NCI-H187 treated with DMSO at 0.1 percent for 48 hours (cell line): ENCODE results near the gene CCSER1.
A peak's percentile ranks its signal among the peaks of the same experiment; 100 is the strongest.
"Not testable (repeated sequence)": the region's sequence is repeated elsewhere in the genome, so short reads cannot be mapped to it uniquely, and the experiment has no call there.

Source experiments
- DNase-seq: peaks from one replicate; lab custom pipeline; 2025; lab: John Stamatoyannopoulos, UW

CCSER1 gene

GRCh38 chr4:90299373-90299772, 172.2 kb downstream of the CCSER1 start:
- no peak for DNase-seq

DNA sequence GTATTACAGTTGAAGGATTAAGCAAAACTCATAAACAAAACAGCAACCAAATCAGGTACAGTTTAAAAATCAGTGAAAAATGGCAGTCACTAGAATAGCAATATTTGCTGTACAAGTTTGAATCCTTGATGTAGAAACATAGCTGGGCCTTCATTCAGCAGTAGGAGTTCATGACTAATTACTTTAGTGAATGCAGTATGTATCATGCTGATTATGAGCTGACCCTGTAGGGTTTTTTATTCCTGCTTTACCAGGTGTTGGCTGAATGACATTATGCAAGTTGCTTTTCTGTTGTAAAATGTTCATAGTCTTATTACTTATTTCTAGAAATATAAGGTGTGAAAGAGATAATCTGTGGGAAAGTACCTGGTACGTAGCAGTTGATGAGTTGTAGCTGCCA, 179.6 kb downstream of the CCSER1 start:
- DNase-seq, result no peak

GRCh38 chr4:90317140-90317539, 189.9 kb downstream of the CCSER1 start:
- DNase-seq, result not testable (repeated sequence)

DNA sequence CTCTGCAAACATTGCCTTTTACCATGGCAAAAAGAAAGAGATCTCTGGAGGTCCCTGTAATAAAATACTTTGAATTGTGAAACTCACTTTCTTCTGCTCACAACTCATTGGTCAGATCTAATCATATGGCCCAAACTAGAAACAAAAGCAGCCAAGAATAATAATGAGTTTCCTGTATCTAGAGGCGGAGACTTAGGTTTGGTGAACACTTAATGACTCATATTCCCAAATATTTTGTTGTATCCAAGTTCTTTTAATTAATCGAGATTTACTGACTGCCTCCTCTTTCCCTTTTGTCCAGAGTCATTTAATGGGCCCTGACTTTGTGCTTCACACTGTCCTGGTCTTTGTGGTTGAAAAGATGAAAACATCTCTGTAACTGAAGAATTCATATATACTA, 190.6 kb downstream of the CCSER1 start:
- no peak for DNase-seq

DNA sequence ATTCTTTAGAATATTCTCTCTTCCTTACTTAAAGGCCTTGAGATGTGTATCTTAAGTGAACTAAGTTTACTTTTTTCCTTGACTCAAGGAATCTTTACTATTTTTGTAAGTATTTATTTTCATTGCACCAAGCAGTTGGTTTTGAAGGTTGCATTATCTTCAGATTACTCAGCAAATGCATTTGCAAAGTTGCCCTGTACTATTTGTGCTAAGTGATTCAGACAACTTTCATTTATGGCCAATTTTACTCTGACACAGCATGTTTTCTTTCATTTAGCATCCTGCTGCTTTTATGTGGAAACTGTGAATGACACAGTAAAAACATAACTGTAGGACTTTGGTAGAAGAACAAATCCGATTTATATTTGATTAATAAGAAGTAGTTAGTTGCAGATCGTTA, 191.0 kb downstream of the CCSER1 start:
- DNase-seq, result no peak

DNA sequence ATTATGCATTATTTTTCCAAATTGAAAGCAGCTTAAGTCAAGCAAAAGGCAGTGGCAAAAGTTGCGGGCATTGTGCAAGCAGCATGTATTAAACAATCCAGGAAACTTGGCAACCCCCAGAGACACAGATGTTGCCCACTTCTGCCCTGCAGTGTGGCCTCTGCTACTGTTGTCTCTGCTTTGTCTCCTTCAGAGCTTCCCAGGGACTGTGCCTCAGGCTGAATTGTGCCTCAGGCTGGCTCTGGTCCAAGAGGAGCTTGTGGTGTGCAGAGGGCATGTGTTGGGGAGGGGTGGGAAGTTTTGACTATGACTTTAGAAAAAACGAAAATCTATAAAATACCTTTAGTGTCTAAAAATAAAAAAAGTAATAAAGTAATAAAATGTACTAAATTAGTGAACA, 201.4 kb downstream of the CCSER1 start:
- DNase-seq, result no peak

DNA sequence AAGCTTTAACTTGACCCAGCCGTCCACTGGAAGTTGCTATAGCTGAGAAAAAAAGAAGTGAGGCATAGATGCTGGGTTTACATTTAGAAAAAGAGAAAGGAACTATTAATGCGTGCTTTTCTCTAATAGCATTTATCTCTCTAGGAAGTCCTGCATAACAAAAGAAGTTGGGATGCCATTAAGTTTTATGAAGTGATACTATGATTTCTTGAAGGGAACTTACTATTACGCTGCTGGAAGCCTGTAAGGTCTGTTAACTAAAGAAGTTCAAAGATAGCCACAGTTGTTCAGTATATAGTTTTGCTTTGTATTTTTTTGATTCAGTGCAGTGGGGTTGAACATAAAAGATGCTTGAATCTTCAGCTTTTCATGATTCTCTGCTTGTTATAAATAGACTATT, 203.4 kb downstream of the CCSER1 start:
- DNase-seq, result no peak

- no peak for DNase-seq
Measured at GRCh38 chr4:90345549-90346215, 218.5 kb downstream of the CCSER1 start.

DNA sequence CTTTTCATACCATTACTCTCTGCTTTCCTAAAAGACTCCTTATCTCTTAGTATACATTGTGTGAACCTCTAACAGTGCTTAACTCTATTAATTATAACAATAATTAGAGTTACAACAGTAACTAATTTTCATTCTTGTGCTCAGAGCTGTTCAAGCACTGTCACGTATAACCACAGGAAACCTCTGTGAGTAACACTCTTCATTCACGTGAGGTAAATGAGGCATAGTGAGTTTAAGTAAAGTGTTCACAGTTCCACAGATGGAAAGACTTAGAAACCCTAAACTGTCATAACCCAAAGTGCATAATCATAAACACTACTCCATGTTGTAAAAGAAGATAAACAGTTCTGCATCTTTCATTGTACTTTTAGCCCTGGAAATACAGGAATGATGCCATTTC, 222.4 kb downstream of the CCSER1 start:
- no peak for DNase-seq

DNA sequence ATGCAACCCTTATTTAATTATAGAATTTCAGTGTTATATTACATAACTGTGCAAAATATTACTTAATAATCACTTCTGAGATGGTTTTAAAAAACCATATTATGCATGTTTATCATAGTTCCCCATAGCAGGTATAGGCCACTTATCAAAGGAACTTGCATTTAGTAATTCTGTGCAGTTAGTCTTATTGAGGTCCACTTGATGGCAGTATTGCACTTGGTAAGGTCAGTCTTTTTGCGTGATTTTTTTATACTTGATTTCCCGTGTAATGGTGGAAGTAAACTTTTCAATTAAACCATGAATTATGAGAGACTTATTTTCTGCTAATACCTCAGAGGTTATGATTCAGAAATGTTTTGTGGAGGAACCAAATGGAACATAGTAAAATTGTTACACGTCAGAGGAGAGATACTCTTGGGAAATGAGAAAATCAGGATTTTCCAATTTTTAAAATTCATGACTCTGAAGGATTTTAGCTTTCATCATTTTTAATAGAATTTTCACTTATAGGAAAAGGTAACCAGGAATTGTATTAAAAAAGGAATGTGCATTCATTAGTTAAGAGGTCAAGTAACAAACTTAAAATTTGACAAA, 230.0 kb downstream of the CCSER1 start:
- no peak for DNase-seq

DNA sequence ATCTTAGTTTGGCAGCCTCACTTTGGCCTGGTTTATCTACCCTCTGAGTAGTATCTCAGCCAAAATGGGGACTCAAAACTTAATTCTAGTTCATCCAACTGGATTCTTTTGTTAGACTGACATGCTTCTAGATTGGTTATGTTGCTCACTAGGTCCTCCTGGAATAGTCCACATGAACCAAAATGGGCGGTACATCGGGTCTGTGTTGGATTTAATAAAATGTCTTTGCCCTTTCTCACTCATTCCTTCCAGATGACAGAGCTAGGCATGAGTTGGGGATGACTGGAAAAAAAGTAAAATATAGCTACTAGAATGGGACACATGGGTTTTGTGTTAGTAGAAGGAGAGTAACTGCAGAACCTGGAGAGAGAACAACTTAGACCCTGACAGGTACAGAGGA, 247.9 kb downstream of the CCSER1 start:
- DNase-seq, result no peak

DNA sequence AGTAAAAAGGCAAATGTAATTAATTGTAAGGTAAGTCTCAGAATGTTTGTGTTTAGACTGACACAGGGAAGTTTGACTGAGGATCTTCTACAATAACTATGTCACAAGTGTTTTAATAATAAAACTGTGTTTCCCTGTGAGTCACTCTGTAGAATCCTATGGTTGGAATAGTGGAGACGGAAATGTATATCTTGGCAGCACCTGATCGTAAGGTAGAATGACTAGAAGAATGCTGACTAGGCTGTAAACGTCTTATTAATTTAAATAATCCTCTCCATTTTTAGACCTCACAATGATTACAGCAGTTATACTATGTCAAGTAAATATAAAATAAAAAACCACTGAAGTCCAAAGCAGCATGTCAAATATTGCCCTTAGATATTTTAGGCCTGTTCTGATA, 266.0 kb downstream of the CCSER1 start:
- no peak for DNase-seq

DNA sequence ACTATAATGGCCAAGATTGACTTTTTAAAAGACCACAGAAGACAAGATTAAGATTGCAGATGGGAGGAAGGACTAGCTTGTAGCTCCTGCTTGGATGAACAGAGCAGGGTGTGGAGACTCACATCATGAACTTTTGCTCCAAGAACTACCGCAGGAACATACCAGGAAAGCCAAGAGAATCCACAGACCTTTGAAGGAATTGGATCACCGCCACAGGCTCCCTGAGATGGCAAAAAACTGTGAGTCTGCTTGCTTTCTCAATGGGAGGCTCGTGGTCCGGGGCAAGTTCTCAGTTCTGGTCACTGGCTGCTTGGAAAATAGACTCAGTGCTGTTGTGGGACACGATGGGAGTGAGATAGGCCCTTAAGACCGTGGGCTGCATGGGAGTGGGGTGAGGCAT, 276.6 kb downstream of the CCSER1 start:
- DNase-seq, result no peak

- not testable (repeated sequence) for DNase-seq
Measured at GRCh38 chr4:90407897-90408296, 280.7 kb downstream of the CCSER1 start.

DNA sequence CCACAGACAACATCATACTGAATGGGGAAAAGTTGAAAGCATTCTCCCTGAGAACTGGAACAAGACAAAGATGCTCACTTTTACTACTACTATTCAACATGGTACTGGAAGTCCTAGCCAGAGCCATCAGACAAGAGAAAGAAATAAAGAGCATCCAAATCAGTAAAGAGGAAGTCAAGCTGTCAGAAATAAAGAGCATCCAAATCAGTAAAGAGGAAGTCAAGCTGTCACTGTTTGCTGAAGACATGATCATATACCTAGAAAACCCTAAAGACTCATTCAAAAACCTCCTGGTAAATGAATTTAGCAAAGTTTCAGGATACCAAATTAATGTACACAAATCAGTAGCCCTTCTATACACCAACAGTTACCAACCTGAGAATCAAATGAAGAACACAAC, 285.6 kb downstream of the CCSER1 start:
- not testable (repeated sequence) for DNase-seq

- DNase-seq, result no peak
Measured at GRCh38 chr4:90415116-90415515, 287.9 kb downstream of the CCSER1 start.

- peak; percentile 19 for DNase-seq
Measured at GRCh38 chr4:90419124-90419711, 292.0 kb downstream of the CCSER1 start.

DNA sequence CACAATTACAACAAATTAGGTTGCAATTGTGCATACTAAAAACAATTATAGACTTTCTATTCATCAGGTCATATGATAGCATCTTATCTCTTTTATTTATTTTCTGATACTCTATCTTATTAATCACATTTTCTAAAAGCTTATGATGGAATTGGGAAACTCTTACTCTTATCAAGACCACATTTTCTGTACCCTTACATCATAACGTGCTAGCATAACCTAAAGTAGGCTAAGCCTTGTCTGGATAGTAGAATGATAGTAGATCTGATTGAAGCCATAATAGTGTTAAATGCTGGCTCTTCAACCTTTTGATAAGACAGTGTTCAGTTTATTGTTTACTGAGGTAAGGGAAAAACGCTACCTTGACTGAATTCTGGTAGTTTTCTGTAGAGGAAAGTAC, 294.0 kb downstream of the CCSER1 start:
- no peak for DNase-seq

- no peak for DNase-seq
Measured at GRCh38 chr4:90425893-90426292, 298.7 kb downstream of the CCSER1 start.

- no peak for DNase-seq
Measured at GRCh38 chr4:90438522-90438921, 311.3 kb downstream of the CCSER1 start.

DNA sequence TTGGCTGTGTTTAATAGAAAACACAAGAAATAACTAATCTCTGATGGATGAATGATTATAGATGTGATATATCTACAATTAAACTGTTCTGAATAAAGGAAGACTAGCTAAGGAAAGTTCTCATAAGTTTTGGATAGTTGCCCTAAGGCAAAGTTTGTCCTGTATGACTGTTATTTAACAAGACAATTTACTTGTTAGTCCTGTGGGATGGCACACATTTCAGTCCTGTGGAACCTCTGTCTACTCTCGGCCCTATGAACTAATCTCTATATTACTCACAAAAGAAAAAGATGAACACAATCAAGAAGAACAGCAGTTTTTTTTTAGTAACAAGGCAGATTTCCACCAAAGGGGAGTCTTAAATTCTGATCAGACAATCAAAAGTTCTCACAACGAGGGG, 314.6 kb downstream of the CCSER1 start:
- DNase-seq, result no peak

DNA sequence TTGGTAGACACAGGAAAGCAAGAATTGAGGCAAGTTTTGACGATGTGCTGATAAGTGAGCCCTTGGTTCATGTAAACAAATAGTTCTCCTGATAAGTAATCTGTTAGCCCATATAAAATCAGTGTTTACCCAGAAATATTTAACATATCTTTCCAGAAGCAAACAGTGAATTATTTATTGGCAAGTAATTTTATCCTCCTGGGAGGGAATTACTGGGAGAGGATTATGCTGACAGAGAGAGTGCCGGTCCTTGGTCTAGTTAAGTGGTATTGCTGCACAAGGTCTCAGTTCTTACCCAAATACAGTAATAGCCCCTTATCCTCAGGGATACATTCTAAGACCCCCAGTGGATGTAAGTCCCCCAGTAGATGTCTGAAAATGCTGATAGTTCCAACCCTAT, 315.4 kb downstream of the CCSER1 start:
- no peak for DNase-seq

DNA sequence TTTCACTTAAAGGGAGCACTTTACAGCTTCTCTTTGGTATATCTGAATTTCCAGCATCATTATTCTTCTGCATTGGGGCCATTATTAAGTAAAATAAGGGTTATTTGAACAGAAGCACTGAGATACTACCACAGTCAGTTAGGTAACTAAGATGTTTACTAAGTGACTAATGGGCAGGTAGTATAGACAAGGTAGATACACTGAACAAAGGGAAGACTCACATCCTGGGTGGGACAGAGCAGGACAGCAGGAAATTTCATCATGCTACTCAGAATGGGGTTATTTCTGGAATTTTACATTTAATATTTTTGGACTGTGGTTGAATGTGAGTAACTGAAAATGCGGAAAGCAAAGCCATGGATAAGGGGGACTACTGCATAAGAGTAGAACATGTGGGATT, 316.0 kb downstream of the CCSER1 start:
- DNase-seq, result no peak

DNA sequence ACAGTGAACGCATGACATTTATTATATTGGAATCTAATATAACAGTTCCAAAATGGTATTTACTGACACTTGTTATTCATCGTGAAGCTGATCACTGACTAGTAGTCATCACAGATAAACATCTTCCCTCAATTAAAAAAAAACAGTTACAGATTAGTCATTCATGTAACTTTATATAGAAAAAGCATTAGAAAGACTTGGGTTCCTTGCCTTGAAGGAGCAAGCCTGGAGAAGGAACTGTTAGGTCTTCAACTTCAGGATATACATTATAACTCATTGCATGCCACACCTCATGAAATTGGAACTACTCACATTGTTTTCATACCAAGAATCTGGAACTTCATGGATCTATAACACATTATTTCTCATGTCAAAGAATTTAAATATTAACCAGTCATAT, 317.7 kb downstream of the CCSER1 start:
- no peak for DNase-seq
